DMS79 treated with DMSO at 0.1 percent for 48 hours (cell line): ENCODE measurements around the gene ESPNL.
"Not testable (repeated sequence)": the region's sequence is repeated elsewhere in the genome, so short reads cannot be mapped to it uniquely, and the experiment has no call there.

Experiments used
- DNase-seq: peaks from one replicate; lab custom pipeline; 2025; lab: John Stamatoyannopoulos, UW

The ESPNL gene

DNA sequence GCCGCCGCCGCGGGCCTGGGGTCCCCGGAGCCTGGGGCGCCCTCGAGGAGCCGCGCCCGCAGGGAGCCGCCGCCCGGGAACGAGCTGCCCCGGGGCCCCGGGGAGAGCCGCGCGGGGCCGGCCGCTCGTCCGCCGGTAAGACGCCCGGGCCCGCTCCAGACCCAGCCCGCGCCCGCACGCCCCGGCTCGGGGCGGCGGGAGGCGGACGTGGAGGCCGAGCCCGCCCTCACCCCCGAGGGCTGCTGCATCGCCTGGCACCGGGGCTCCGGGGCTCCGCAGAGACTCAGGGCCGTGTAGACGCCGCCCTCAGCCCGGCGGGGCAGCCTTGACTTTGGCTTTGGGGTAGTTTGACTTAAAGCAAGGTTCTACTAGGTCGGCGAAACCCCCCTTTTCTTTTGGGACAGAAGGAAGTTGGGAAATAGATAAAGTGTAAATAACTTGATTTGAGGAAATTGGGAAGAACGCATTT, 59.0 kb downstream of the ESPNL start:
- DNase-seq, result no peak

DNA sequence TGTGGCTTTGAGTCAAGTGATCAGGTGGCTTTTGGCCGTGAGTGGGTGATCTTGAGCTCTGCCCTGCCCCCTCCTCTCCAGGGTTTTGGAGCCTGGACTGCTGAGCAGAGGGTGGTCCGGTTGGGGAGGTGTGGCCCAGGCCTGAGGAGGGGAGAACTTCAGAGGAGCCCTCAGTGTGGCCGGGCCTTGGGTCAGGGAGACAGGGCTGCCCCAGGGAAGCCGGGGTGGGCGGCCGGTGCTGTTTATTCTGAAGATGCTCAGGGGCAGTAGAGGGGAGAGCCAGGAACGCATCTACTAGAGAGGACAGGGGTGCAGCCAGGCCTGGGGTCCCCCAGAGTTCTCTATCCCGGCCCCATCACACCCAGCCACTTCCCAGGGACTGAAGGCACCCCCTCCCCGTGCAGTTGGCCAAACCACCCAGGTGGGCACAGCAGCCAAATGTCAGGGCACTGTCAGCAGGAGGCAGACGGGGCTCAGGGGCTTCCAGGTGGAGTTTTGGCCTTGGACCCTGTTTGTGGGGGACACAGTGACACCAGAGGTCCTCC, 59.6 kb downstream of the ESPNL start:
- no peak for DNase-seq

DNA sequence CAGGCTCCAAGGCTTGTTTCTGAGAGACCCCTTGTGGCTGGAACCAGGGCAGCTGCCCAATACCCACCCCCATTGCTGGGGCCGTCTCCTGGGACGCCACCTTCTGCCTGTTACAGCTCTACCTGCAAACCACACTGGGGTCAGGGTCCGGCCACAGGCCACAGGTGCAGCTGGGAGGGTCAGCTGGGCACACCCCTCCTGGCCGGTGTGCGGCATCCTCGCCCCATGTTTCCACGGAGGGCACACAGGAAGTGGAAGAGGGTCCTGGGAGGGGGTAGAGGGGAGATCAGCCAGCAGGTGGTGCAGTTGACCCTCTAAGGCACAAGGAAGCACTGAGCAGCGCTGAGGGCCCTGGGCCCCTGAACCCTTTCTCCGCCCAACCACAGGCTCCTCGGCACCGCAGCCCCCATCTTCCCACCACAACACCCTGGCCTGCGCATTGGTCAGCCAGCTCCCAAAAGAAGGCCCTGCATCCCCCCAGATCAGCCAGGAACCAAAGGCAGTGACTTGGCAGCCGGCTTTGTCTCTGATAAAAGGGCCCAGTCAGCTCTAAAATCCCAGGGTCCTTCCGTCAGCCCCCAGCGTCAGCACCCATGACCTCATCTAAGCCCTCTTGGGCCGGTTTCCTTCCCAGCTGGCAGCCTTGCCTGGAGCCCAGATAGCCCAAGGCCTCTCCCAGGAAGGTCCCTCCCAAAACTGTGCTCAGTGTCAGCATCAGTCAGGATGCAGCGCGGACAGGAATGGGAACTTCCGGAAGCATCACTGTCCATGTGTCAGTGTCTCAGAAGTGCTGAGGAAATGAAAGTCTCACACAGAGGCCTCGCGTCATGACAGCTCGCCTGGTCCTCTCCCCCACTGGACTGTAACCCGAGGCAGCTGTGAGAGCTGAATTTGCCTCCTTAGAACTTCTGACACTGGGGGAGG, 60.3 kb downstream of the ESPNL start:
- DNase-seq, result no peak

DNA sequence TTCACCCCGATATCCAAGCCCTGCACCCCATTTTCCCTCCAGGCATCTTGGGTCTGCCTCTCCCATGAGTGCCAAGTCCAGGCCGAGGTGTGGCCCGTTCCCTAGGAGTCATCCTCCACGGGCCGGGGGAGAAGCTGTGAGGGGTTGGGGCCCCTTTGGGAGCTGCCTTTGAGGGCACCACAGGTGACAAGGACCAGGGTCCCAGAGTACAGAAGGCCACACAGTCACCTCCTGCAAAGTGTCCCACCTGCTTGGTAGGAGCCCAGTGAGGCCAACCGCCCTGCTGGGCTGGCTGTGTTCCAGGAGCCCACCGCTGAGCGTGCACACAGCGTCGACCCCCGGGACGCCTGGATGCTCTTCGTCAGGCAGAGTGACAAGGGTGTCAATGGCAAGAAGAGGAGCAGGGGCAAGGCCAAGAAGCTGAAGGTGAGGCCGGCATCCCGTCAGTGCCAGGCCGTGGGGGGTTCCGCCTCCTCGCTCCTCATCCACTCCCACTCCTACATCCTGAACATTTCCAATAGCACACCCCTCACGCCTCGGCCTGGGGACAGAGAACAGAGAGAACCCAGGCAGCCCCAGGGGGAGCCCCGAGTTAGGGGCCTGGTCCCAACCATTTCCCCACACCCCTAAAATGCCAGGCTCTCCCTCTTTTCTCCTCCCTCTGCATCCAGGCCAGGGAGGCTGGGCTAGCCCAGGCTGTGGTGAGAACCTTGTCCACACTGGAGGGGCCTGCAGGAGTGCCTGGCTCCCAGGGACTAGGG, 61.3 kb downstream of the ESPNL start:
- no peak for DNase-seq

DNA sequence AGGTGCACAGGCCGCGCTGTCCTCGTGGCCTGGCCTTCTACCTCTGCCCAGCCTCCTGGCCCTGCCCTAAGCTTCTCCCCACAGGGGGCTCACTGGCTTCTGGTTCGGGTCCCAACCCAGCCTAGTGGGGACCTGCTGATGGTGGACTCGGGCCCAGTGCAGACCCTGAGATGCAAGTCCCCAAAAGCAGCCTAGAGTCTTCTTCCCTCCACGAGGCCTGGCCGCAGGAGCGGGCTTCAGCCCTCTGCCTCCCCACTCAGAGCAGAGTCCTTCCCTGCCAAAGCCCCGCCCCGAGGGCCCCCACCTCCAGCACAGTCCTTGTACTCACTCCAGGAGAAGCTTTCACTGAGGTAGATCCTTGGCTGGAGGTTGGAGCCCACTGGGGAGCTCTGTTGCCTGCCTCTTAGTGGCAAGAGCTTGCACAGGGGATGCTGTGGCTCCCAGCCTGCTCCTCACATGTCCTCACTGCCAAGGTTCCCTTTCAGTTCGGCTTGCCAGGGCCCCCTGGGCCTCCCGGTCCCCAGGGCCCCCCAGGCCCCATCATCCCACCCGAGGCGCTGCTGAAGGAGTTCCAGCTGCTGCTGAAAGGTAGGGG, 62.2 kb downstream of the ESPNL start:
- DNase-seq, result no peak

DNA sequence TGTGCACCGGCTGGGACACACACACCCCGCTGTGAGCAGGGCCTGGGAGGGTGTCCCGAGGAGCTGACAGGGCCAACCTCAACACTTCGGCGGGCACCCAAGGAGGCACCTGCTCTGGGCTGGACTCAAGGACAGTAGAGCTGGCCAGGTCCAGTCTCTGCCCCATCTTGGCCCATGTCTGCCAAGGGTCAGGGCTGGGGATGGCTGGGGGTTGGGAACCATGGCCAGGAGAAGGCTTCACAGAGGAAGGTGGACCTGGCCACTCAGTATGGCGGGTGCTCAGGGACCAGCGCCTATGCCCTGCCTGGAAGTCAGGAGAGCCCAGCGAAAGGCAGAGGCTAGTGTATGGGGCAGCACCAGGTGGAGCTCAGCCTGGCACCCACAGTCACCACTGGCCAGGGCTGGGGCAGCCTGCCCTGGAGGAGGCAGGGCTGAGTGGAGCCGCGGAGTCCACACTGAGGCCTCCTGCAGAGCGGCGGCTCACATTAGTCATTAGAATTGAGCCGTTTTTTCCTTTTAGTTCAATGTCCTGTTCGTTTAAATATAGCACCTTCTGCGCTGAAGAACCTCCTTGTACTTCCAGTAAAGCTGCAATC, 62.8 kb downstream of the ESPNL start:
- DNase-seq, result no peak

DNA sequence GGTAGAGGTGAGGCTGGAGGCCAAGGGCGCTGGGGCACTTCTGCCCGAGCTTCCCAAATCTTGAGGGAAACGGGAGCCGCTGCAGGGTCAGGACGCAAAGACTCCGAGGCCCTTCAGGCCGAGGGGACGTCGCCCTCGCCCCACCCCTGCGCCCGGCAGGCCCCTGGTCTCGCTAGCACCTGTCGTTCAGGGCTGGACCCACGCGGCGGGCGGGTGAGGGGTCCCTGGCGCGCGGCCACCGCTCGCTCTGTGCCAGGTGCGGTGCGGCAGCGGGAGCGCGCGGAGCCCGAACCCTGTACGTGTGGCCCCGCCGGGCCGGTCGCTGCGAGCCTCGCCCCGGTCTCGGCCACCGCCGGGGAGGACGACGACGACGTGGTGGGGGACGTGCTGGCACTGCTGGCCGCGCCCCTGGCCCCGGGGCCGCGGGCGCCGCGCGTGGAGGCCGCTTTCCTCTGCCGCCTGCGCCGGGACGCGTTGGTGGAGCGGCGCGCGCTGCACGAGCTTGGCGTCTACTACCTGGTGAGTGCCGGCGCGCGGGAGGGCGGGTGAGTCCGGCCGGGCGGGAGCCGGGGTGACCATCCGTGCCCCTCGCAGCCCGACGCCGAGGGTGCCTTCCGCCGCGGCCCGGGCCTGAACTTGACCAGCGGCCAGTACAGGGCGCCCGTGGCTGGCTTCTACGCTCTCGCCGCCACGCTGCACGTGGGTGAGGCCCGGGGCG, 63.5 kb downstream of the ESPNL start:
- peak; percentile 33 for DNase-seq

DNA sequence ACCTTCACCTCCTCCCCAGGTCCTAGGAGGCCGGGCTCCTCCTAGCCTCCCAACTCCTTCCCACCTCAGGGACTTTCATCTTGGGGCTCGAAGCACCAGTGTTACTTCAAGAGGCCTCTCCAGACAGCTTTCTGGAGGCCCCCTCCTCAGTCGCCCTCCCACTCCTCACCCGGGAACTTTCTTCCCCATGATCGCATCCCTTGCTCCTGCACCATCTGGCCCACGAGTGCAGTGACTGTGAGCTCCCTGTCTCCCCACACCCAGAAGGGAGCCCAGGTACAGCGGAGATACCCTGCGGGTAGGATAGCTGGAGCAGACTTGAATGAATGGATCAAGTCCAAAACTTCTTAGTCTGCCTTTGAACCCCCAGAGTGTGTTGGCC, 64.8 kb downstream of the ESPNL start:
- no peak for DNase-seq

DNA sequence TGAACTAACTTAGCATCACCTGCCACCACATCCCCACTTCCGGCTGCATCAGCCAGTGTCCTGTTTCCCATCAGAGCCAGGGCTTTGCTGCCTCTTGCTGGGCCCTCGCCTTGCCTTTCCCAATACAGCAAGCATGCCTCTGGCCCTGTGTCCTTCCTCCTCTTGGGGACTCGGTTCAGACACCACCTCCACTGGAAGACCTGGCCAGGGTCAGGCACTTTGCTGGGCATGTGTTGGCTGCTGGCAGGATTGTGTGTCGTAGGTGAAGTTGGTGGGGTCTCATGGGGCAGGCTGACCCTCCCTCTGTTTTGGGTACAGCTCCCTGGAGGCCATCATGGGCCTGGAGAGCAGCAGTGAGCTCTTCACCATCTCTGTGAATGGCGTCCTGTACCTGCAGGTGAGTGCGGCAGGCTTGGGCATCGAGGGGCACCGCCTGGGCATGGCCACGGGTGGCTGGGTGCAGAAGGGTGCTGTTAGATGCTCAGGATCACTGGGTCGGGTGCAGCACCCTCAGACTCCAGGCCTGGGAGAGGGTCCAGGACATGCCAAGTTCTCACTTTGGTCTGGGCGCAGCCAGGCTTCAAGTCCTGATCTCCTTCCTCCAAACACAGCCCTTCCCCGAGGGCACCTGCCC, 65.3 kb downstream of the ESPNL start:
- no peak for DNase-seq

DNA sequence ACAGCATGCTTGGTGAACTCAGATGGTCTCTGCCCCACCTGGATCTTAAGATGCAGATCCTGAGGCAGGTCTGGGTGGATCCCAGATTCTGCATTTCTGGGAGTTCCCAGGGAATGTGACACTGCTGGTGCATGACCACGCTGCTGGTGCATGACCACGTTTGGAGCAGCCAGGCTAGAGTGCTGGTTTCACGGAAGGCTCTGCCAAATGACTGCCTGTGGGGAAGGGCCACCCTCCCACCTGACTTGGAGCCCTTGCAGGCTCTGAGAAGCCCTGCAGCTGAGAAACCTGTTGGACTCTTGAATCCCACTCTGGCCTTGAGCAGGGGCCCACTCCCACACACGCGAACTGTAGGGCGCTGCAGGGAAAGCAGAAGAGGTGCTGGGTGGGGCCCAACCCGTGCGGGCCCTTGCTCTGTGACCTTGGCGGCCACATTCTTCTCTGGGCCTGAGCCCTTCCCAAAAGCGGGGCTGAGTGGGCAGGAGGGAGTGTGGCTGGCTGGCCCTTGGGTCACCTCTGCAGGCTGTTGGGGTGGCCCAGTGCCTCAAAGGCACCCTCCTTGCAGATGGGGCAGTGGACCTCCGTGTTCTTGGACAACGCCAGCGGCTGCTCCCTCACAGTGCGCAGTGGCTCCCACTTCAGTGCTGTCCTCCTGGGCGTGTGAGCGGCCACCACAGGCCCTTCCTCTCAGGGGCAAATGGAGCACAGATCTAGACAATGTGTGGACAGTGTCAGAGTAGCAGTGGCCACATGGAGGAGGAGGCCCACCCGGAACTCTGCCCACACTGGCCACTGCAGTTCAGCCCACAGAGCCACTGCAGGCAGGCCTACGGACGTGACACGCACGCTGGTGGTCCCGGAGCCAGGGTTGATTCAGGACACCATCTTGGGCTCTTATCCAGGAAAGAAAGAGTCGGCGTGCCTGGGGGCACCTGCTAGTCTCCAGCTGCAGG, 66.5 kb downstream of the ESPNL start:
- no peak for DNase-seq

DNA sequence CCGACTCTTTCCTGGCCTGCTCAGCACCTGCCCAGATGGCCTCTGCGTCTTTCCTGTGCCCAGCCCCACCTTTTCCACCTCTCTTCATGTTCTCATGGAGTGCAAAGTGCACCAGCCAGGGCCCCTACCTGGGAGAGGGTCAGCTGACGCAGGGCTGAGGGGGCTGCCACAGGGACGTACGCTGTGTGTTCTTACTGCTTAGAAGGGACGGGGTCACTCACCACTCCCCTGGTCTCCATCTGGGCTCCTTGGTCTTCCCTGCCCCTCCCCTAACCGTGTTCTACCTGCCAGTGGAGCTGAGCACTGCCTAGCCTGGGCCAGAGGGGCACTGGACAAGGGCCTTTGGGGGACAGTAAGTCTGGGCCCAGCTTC, 67.2 kb downstream of the ESPNL start:
- no peak for DNase-seq

DNA sequence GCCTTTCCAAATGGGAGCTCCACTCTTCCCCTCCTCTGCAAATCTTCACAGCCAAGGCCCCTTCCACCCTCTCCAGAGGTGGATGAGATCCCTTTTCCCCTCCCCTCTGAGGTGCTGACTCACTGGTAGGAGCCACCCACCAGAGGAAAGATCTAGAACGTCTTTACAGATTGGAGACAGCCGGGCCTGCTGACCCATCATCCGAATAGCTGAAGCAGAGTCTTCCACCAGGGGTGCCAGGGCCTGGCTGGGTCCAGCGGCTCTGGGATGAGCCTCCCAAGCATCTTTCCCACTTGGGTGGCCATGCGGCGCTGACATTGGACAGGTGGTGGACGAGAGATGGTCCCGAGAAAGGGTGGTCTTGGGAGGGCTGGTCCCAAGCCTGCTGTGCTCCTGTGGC, 67.6 kb downstream of the ESPNL start:
- no peak for DNase-seq

DNA sequence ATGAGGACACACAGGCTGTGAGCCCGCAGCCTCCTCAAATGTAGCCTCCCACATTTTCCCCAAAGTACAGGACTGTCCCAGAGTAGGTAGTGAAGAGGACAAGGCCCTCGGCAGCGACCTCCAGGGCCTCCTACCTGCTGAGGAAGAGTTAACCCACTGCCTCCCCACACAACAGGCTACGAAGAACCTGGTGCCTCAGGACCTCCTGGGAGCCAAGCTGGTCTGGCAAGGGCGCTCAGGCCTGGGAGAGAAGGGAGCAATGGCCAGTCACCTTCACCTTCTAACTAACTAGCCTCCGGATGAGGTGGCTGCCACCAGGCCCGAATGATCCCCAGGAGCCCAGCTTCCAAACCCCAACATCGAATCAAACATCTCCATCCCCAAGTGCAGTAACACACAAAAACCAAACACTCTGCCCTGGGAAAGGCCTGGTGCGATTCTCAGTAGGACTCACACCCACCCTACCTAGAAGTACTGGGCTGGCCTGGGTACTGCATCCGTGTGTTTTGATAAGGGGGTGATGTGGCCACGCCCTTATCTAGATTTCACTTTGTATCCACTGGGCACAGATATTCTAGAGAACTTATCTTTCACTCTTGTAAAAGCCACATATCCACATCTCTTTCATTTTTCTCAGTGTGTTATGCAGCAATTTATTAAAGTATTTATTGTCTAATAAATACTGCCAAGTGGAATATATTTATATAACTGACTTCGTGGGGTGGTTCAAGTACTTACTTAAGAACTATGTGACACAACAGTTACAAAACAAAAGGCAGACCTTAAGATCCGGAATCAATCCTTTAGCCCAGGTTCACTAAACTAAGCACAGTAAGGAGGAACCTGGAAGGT, 68.3 kb downstream of the ESPNL start:
- no peak for DNase-seq

DNA sequence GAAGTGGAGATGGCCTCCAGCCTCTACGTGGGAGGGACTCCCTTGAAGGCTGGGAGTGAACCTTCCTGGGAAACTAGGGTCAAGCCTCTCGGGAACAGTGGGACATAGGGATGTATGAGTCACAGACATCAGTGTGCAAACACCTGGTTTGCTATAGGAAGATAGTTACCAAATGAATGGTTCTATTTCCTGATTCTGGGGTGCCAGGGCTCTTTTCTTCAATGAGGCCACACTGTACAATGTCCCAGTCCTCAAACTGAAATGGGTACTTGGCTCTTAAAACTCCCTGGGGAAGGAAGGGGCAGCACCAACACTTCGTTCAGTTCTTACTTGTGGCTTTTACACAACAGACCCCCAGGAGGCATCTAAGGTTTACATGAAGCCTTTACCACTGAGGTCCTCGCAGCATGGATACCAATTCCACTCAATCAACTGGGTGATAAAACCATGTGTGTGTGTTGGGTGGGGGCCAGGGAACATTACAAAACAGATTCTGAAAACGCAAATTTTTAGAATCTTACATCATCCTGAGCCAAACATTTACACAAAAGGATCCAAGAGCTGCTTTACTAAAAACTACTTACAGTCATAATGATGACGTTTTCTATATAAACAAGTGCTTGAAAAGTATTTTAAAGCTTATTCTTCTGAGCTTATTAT, 69.0 kb downstream of the ESPNL start:
- no peak for DNase-seq

DNA sequence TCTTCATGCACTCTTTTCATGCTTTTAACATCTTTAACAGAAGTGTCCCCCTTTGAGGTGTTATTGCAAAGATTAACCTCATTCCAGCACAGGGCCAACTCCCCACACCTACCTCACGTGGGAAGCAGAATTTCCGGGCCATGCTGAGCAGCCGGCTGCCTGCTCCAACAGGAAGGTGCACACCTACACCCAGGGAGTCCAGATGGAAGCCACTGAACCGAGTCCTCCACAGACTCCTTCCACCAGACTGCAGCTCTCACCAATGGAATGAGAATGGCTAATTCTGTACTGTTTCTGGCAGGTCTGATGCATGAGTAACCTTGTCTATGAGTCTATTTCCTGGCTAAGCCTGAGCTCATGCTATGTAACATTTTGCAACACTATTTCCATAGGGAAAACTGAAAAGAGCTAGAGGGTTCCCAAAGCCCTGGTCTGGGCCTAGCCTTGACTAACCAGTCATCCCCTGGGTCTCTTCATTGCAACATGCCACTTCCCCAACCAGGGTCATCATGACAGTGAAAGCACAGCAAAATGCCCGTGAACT, 69.6 kb downstream of the ESPNL start:
- no peak for DNase-seq

DNA sequence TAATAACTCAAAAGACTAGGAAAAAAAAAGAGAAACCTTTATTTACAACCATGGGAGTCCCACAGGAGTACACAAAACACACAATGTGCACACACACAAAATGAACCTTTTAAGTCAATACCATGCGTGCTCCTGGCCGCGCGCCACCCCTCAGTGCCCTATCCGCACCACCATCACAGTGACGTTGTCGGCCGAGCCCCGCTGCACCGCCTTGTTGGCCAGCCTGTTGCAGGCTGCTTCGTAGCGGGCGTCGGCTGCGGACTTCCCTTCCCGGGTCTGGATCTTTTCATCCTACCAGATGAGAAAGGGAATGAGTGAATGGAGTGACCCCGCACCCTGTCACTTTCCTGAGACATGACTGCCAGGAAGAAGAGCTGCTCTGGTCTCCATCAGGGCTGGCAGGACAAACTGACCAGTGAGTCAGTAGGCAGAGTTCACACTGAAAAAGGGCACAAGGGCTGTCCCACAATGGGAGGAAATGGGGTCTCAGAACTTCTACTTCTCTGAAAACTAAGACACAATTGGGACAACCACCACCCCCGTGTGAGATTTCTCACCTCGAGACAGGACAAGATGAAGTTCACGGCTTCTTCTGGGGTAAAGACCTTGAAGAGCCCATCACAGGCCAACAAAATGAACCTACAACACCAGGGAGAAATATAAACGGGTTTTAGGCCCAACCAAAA, 70.4 kb downstream of the ESPNL start:
- DNase-seq, result no peak

DNA sequence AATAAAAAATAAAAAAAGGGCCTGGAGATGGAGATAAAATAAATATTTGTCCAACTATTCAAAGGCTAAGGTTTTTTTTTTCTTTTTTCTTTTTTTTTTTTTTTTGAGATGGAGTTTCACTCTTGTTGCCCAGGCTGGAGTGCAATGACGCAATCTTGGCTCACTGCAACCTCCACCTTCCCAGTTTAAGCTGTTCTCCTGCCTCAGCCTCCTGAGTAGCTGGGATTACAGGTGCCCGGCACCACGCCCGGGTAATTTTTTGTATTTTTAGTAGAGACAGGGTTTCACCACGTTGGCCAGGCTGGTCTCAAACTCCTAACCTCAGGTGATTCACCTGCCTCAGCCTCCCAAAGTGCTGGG, 70.9 kb downstream of the ESPNL start:
- not testable (repeated sequence) for DNase-seq
